ENCODE results near the gene CABLES2. TPM values are rescaled to one million over a fixed set of nuclear protein-coding genes. Genes with fewer than 3 reads are reported as not detected.
"Not testable (repeated sequence)": the region's sequence is repeated elsewhere in the genome, so short reads cannot be mapped to it uniquely, and the experiment has no call there.

Gene CABLES2
- total RNA-seq, 1 donor from 2014 or later: 6.9 TPM

- peaks cover 67% of the 10 kb centered on the region for H3K27me3 ChIP-seq (ENCODE audit: control insufficient read depth, insufficient read depth, low read length)
- H3K36me3 ChIP-seq (ENCODE audit: control insufficient read depth, insufficient read depth, low read length): no peaks in the 10 kb centered on the region
- TF ChIP-seq, protein P1, sequence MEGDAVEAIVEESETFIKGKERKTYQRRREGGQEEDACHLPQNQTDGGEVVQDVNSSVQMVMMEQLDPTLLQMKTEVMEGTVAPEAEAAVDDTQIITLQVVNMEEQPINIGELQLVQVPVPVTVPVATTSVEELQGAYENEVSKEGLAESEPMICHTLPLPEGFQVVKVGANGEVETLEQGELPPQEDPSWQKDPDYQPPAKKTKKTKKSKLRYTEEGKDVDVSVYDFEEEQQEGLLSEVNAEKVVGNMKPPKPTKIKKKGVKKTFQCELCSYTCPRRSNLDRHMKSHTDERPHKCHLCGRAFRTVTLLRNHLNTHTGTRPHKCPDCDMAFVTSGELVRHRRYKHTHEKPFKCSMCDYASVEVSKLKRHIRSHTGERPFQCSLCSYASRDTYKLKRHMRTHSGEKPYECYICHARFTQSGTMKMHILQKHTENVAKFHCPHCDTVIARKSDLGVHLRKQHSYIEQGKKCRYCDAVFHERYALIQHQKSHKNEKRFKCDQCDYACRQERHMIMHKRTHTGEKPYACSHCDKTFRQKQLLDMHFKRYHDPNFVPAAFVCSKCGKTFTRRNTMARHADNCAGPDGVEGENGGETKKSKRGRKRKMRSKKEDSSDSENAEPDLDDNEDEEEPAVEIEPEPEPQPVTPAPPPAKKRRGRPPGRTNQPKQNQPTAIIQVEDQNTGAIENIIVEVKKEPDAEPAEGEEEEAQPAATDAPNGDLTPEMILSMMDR (IDR thresholded peaks at IDR 0.05; ENCODE audit: insufficient read depth, low read length, poor library complexity, severe bottlenecking): no peak
- peak; percentile 25 for DNase-seq (ENCODE audit: low read depth)
- no peak within 1 kb of the TSS for H3K4me3 ChIP-seq (ENCODE audit: low read depth, low read length)
These were observed 20.3 kb upstream of the CABLES2 start, which contains the start of gene RBBP8NL for GRCh38 chr20:62427172-62428001. RBBP8NL (minus strand) TSS chr20:62427539; CDS start chr20:62419647, 7,892 bp downstream.

- H3K27me3 ChIP-seq (ENCODE audit: control insufficient read depth, insufficient read depth, low read length): peaks cover 64% of the 10 kb centered on the region
- H3K4me3 ChIP-seq (ENCODE audit: low read depth, low read length): no peak overlapping the region
- no peak for DNase-seq (ENCODE audit: low read depth)
- H3K36me3 ChIP-seq (ENCODE audit: control insufficient read depth, insufficient read depth, low read length): no peaks in the 10 kb centered on the region
- TF ChIP-seq, protein P1 (IDR thresholded peaks at IDR 0.05; ENCODE audit: insufficient read depth, low read length, poor library complexity, severe bottlenecking): no peak
These were observed 19.6 kb upstream of the CABLES2 start for GRCh38 chr20:62426699-62427131.

GRCh38 chr20:62426059-62426348, 18.9 kb upstream of the CABLES2 start:
- H3K36me3 ChIP-seq (ENCODE audit: control insufficient read depth, insufficient read depth, low read length); H3K4me3 ChIP-seq (ENCODE audit: low read depth, low read length); DNase-seq (ENCODE audit: low read depth): not testable (repeated sequence)
- H3K27me3 ChIP-seq (ENCODE audit: control insufficient read depth, insufficient read depth, low read length): peaks cover 64% of the 10 kb centered on the region

DNA sequence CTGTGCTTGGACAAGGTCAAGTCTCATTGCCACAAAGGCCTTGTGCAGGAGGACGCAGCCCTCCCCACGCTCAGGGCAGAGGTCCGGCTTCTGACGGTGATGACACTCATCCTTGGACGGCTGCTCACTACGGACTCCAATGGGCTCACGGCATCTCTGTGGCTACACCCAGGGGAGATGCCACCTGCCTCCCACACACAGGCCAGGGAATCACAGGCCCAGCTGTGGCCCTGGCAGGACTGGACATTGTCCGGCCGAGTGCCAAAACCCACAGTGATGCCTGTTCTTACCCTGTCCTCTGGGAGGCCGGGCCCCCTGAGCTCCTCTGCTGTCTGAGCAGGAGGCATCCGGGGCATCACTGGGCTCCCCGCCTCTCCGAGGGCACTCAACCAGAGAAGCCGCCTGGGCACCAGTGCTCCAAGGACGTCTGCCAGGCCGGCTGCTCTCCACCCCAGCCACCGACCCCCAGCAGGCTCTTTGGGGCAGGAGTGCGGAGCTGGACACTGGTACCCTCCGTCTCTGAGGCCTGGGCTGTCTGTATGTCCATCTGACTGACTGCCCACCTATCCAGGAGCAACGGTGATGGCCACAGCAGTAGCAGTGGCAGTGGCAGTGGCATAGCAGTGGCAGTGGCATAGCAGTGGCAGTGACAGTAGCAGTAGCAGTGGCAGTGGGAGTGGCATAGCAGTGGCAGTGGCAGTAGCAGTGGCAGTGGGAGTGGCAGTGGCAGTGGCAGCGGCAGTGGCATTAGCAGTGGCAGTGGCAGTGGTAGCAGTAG, 18.4 kb upstream of the CABLES2 start:
- Histone ChIP-seq H3K27me3 (ENCODE audit: control insufficient read depth, insufficient read depth, low read length) (peaks cover 64% of the 10 kb centered on the region), H3K36me3 (ENCODE audit: control insufficient read depth, insufficient read depth, low read length) (no peaks in the 10 kb centered on the region), H3K4me3 (ENCODE audit: low read depth, low read length) (no peak overlapping the region)
- TF ChIP-seq, protein P1 (IDR thresholded peaks at IDR 0.05; ENCODE audit: insufficient read depth, low read length, poor library complexity, severe bottlenecking): no peak
- DNase-seq (ENCODE audit: low read depth): no peak

- TF ChIP-seq, protein P1 (IDR thresholded peaks at IDR 0.05; ENCODE audit: insufficient read depth, low read length, poor library complexity, severe bottlenecking): no peak
- no peaks in the 10 kb centered on the region for H3K36me3 ChIP-seq (ENCODE audit: control insufficient read depth, insufficient read depth, low read length)
- H3K27me3 ChIP-seq (ENCODE audit: control insufficient read depth, insufficient read depth, low read length): peaks cover 62% of the 10 kb centered on the region
- no peak overlapping the region for H3K4me3 ChIP-seq (ENCODE audit: low read depth, low read length)
- DNase-seq (ENCODE audit: low read depth): no peak
These were observed 17.4 kb upstream of the CABLES2 start for GRCh38 chr20:62424249-62425107.

DNA sequence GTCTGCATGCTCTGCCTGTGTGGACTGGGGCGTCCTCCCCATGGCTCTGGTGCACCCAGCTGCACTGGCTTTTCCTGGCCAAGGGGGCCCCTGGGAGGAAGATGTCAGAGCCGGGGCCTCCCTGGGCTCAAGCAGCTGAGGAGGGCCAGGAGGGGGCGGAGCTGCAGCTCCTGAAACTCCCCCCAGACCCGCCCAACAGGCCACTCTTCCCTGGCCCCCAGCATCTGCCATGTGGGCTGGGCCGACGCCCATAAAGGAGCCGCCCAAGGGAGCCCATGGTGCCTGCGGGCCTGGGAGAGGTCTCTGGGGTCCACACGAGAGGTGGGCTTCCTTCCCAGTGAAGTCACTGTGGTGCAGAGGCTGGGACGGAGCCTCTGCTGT, 16.2 kb upstream of the CABLES2 start:
- TF ChIP-seq, protein P1 (IDR thresholded peaks at IDR 0.05; ENCODE audit: insufficient read depth, low read length, poor library complexity, severe bottlenecking): no peak
- Histone ChIP-seq H3K27me3 (ENCODE audit: control insufficient read depth, insufficient read depth, low read length) (peaks cover 51% of the 10 kb centered on the region), H3K4me3 (ENCODE audit: low read depth, low read length) (no peak overlapping the region), H3K36me3 (ENCODE audit: control insufficient read depth, insufficient read depth, low read length) (no peaks in the 10 kb centered on the region)
- DNase-seq (ENCODE audit: low read depth): no peak
